SHP77 treated with DMSO at 0.1 percent for 48 hours (cell line): ENCODE results near the gene SIK2.

Experiments used
- DNase-seq: peaks from one replicate; lab custom pipeline; 2025; lab: John Stamatoyannopoulos, UW

SIK2 gene

DNA sequence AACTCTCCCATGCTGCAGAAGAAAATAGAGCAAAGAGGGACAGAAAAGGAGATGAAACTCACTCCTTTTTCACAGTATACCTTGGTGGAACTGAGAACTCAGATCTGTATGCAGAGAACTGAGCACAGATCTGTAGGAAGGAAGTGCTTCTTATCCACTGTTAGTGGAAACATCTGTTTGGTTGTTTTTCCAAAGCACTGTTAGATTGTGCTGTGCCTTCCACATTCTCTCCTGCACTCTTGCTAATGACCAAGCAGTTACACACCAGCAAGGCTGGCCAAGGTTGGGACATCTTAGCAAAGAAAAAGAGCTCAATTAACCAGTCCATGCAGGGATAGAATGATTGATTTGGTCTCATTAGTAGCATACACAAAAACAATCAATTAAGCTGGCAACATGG, 20.1 kb upstream of the SIK2 start:
- DNase-seq, result no peak

DNA sequence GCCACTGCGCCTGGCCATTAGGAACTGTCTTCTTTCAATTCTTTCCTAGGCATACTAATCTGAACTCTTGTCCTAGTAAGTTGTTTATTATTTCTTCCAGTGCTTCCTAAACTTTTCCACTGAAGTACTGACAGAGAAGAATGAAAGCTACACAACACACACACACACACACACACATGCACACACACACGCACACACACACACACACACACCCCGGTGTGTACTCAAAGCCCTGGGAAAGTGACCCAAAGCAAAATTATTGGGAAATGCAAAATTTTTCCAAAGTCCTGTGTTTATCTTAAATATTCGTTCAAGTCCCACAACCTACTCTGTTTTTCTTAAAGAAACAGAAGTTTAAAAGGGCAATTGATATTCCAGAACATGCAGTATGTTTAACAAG, 19.4 kb upstream of the SIK2 start:
- DNase-seq, result no peak

DNA sequence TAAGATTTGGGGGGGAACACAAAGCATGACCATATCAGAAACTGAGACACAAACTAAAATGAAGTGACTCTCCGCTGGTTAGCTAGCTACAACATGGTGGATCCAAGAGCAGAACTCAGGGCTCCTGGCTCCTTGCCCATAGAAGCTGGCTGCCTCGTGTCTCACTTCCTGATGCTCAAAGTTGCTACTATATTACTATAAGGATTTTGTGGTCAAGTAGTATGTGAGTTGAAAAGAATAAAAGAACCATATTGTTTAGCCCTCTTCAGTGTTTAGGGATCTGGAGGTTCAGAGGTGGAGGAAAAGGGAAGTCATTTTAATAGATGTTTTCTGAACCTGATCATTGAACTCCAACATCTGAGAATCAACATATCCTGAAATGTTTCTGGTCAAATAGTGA, 16.9 kb upstream of the SIK2 start:
- DNase-seq, result no peak

DNA sequence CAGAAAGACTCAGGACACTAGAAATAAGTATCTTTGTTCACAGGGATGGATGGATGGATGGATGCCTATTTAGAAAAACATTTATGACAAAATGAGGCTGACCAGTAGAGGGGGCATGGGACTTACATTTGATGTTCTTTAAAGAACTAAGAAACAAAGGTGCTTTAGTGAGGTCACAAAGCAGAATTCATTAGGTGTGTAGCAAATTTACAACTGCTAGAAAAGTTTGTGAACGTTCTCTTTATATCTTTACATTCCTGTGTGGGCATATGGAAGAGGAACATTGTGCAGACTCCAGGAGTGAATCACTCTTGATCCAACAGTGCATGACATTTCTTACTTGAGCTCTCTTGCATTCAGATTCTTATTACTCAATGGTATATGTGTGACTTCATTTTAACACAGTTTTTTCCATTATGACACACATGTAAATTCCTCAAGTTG, 15.8 kb upstream of the SIK2 start:
- peak; percentile 55 for DNase-seq

DNA sequence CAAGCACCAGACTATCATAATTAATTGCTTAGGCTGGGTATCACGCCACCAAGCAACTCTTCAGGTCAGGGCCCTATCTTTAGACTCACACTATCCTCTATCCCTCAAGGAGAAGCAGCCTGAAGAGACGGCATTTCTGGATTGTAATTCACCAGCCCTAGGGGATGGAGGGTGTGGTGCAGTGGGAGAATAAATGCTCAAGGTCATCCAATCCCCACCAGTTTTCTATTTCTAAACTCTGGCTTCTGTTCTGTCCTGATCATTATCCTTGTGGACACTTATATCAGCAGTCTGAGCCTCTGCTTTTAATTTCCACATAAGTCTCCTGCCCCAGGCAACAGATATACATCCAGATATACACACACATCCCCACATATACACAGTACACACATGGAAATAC, 13.1 kb upstream of the SIK2 start:
- DNase-seq, result no peak

DNA sequence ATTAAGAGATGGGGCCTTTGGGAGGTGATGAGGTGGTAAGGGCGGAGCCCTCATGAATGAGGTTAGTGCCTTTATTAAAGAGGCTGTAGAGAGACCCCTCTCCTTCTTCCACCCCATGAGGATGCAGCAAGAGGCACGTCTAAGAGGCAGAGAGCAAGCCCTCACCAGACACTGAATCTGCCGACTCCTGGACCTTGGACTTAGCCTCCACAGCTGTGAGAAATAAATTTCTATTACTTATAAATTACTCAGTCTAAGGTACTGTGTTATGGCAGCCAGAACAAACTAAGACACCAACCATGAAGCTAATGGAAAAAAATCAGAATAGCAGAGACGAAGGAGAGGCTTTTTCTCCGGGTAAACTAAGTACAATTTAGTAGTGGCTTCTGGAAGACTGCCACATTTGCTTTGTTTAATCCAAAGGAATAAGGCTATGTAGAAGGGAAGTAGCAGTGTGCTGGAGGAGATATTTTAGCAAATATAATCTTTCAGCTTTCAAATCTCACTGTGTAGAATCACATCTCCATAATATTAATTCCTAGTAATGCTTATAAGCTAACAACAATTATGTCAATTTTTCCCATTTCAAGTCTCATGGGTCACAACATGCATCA, 12.3 kb upstream of the SIK2 start:
- DNase-seq, result no peak

DNA sequence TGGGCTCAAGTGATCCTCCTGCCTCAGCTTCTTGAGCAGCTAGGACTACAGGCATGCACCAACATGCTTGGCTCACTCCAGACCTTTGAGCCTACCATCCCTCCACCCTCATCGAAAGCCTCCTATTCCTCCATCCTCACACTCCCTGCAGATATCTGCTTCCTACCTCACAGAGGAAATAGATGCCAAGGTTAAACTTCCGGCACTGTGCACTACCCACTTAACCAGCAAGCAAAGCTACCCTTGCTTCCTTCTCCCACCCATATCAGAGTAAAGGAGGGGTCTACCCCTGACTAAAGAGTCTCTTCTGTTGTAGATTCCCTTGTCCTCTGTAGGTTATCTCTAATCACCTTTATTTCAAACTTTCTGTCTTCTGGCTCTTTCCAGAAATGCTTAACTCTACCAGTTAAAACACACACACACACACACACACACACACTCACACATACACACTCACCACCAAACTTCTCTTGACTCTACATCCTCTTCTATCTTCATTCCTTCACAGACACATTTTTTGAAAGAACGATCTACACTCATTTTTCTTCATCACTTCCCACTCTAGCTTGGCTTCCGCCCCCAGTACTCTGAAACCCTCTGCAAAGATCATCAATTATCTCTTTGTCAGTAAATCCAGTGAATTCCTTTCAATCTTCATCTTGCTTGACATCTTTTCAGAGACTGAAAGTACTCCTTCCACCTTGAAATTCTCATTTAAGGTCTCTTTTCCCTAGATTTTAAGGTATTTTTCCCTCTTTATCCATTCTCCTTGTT, 10.9 kb upstream of the SIK2 start:
- no peak for DNase-seq

DNA sequence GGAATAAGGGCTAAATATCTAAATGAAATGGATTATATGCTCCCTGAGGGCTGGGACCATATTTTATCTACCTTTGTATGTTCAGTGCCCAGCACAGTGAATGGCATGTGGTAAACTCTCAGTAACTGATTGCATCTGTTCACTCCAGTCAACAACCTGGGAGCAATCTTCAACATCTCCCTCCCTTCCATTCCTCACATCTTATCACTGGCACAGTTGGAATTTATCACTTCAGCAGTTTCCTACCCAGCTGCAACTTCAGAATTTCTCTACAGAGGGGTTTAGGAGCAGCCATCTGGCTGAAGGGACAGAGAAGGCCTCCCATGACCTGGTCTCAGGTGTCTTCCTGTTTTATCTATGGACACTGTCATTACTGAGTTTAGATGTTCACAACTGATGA, 9.8 kb upstream of the SIK2 start:
- no peak for DNase-seq

DNA sequence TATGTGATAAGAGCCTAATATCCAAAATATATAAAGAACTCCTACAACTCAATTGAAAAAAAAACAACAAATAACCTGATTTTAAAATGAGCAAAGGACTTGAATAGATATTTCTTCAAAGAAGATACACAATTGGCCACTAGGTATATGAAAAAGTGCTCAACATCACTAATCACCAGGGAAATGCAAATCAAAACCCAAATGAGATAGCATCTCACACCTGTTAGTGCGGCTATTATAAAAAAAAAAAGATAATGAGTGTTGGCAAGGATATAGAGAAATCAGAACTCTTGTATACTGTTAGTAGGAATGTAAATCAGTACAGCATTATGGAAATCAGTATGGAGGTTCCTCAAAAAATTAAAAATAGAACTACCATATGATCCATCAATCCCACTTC, 5.9 kb upstream of the SIK2 start:
- no peak for DNase-seq

DNA sequence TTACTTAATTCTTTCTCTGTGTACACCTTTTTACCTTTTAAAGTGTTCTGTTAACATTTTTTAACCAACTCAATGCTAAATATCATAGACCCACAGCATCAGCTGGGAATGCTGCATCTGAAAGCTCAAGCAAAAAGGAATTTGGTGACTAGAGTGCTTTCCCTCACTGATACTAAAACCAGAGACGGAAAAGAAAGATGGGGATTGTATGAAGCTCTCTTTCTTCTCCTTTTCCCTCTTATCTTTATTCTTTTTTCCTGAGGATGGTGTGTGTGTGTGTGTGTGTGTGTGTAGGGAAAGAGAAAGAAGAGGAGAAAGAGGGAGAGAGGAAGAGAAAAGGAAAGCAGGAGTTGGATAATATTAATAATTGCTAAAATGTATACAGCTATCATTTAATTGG, 4.1 kb upstream of the SIK2 start:
- DNase-seq, result no peak

DNA sequence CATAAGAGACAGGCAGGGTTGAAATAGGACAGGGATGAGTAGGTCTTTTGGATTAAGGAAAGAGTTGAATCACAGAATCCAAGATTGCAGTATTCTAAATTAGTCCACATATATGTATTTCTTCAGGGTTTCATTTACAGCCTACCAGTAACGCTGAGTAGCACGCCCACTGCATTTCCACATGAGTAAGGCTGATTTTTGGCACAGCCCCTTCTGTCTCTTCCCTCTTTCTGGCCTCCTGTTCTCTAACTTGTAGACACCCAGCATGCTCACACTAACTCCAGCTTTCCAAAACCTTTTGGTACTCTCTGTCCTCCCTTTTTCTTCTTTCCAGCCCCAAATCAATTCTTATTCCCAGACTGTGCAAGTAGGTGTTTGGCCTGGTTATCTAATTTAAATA, 3.7 kb upstream of the SIK2 start:
- DNase-seq, result no peak

DNA sequence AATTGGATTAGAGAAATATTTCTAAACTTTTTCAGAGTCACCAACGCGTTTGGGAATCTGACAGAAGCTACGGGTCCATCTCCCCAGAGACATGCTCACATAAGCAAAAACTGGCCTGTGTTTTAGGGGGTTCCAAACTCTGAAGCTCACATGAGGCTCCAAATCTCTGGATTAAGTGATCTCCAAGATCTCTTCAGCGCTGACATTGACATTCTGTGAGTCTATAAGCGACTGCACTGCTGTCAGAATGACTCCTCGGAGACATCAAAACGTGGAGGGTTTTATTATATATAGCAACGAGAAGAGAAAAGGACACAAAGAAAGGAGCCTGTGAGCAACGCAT, 642 bp upstream of the SIK2 start:
- no peak for DNase-seq

DNA sequence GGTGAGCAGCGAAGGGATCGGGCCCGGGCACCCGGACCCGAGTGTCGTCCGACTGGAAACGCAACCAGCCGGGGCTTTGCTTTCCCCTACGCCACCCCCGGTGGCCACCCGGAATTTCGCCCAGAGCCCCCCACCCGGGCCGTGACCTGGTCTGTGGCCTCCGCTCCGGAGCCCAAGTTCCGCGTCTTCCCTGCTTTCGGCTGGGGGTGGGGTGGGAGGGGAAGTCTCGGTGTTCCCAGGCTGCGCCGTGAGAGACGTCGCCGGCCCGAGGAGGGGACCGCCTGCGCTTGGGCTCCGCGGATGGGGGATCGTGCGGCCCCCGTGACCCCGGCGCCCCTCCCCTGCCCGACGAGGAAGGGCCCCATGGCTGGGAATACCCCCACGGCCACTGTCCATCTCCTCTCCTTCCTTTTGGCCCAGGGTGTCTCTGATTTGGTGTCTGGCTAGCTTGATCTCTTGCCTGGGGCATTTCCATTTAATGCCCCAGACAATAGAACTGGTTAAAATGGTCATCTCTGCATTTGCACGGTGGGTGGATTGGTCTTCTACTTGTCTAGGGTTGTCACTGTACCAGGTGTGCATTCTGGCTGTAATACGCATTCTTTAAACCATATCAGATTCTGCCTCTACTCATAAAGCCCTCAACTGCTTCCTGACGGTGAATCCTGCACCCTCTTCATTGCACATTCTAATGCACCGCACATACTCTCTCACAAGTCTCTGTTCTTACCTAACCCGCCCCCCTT, 789 bp downstream of the SIK2 start:
- peak; percentile 3 for DNase-seq

DNA sequence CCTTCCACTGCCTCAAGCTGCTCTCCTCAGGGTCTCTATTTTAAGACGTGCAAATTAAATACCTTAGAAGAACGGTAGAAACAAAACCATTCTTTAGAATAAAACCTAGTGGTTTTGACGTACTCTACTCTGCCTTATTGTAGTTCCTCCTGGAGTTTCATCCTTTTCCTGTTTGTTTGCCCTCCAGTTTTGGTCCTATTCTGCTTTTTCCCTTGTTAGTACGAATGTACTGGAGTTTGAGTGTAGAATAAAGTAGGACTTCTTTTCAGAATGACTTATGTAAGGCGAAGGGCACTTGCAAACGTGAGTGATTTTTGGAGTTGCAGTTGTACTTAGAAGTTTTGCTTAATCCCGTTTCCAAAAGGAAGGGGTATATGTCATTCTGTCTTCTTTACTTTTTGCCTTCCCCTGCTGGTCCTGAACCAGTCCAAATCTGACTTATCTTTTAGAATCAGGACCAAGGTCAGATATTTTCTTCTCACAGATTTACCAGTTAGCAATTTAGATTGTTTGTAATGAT, 1.4 kb downstream of the SIK2 start:
- DNase-seq, result no peak

DNA sequence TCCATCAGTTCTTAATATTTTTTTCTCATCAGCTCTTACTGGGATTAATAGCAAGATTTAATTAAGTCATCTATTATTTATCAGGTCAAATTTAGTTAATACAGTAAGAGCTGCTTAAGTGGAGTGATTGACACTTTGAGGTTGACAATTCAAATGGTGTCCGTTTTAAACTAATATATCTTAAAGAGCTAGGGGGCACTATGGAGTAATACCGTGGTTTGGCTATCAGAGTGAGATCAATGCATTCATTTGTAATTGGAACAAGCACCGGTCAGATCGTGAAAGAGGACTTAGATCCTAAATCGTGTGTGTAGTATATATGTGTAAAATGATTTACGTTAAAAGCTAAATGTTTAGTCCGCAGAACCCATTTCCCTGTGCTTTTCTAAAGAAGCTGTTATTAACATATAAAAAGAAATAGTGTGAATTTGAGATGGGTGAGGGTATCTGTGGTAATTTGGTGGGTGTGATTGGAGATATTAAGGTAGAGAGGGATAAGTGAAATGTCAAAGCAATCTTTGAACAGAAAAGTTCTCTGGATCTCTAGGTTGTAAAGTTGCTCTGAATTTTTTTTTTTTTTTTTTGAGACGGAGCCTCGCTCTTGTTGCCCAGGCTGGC, 2.3 kb downstream of the SIK2 start:
- DNase-seq, result peak; percentile 33

DNA sequence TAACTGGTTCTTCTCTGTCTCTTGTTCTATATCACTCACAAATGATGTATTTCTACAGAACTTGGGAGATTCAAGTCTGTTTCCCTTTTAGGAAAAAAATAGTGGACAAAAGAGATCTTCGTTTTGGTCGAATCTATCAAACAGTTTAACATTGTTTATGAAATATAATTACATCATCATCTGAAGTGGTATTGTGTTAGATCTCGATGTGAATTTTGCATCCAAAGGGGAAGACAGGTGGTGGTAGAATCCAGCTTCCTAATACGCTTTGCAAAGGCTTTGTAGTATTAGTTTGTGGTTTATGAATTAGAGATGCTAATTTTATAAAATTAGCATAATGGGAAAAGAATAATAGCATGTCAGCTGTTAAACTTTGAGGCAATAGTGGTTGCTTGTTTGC, 3.4 kb downstream of the SIK2 start:
- no peak for DNase-seq

DNA sequence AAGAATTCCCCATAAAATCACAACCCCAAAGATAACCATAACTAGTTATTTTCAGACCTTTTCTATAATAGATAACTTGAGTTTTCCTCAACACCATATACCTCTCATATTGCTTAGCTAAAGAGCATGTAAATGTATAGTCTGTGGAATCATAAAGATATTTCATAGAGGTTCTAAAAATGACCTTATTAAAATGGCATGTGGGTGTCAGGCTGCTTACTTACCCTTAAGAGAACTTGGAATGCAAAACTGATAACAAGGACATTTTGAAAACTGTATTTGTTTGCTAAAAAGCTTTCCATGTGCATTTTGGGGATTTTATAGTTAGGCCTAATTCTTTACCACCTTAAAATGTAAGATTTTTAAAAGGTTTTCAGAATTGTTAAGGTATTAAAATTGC, 4.7 kb downstream of the SIK2 start:
- no peak for DNase-seq

DNA sequence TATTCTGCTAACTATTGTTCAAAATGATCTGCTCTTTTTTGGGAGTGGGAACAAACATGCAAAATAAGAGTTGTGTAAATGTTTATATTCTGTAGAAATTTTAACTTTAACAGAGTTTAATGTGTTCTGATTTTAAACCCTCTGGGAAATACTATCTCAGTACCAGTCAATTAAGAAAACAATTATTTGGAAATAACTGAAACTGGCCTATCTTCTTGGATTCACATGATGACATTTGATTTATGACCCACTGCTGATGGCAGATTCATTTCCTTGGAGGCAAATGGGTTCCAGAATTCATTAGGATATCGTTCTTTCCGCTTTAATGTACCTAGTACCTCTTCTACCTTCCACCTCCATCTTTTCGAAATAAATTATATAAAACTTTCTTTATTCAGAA, 5.5 kb downstream of the SIK2 start:
- DNase-seq, result no peak

DNA sequence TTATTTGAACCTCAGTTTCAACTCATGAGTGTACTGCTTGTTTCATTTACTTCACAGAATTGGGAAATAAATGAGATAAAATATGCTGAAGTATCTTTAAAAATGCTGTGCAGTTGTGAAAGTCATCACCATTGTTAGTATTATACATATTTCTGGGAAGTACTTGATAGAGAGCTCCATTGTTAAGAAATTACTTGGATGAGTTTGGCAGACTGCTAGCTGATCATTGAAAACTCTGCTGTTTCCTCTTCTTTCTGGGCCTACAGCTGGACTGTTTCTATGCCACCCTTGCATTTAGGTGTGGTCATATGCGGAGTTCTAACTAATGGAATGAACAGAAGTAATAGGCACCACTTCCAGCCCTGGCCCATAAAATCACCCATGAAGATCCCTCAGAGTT, 10.0 kb downstream of the SIK2 start:
- no peak for DNase-seq

DNA sequence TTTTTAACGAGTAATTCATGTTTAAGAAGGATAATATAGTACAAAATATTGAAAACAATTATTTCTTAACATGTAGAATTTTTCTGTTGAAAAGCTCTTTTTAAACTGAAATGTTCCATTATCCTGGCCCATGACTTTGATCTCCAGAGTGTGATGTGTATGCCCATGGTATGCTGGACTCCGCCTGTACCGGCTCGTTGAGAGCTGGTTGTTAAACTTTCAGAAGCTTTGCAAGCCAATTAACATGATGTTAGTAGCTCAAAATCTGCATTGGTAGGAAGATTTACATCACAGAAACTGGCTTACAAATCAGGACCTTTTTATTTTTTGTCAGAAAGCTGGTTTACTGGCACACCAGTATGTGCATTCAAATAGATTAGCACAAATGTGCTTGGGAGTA, 15.0 kb downstream of the SIK2 start:
- DNase-seq, result no peak

DNA sequence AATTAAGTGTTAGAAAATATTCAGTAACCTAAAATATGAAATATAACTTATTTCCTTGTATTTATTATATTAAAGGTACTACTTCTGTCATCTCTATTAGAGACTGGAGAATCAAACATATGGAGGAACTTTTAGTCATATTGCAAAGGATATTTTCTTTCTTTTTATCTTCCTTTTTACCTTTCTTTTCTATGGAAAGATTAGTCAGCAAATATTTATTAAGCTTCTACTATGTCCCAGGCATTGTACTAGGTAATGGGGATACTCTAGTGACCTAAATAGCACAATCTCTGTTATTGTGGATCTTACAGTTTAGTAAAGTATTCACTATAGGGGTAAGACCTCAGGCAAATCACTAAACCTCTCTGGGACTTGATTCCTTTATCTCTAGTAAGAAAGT, 18.3 kb downstream of the SIK2 start:
- DNase-seq, result no peak

DNA sequence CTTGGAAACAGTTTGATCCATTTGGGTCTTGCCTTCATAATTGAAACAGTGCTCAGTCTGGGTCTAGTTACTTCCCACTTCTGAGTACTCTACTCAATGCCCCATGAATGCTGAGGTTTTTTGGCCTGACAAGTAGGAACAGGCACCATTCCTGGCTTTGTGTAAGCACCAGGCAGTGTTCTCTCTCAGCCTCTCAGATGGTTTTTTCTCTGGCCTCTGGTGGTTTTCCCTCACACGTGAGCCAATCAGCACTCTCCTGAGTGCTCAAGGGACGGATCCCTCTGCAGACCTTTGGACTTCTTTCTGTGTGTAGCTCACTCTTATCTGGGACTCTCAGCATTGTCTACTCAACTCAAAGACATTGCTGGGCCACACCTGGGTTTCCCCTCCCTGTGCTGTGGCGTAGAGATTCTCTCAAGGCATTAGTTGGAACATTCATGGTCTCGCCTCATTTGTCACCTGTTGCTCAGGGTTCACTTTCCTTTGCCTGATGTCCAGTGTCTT, 21.3 kb downstream of the SIK2 start:
- DNase-seq, result no peak

DNA sequence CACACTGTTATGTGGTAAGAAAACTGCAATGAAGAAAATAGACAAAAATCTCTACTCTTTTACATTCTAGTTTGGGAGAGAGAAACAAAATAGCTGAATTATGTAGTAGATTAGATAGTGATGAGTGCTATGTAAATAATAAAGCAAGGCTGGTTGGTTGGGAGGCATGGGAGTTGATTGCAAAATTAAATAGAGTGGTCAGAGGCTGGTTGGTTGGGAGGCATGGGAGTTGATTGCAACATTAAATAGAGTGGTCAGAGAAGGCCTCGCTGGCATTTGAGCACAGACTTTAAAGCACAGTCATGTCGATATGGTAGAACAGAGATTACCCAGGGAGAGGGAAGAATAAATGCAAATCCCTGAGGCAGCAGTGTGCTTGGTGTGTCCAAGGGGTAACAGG, 22.4 kb downstream of the SIK2 start:
- DNase-seq, result no peak
